DMS 273 (cell line): ENCODE data around the gene NDUFAF8.

ENCODE experiments used
- DNase-seq: peaks from one replicate; lab custom pipeline; 2025; ENCODE audit not compliant: unreplicated experiment; lab: John Stamatoyannopoulos, UW

NDUFAF8 gene

GRCh38 chr17:81200695-81201580 lies 38.2 kb upstream of the NDUFAF8 start:
- peak; percentile 88 for DNase-seq

- no peak for DNase-seq
These were observed 36.8 kb upstream of the NDUFAF8 start for GRCh38 chr17:81202318-81202717.

GRCh38 chr17:81203136-81203535 lies 36.0 kb upstream of the NDUFAF8 start:
- no peak for DNase-seq

- no peak for DNase-seq
These were observed 34.5 kb upstream of the NDUFAF8 start for GRCh38 chr17:81204578-81204977.

GRCh38 chr17:81206166-81206565 lies 33.0 kb upstream of the NDUFAF8 start:
- DNase-seq, result no peak

GRCh38 chr17:81206657-81207056 lies 32.5 kb upstream of the NDUFAF8 start:
- no peak for DNase-seq

GRCh38 chr17:81207610-81208581 lies 31.2 kb upstream of the NDUFAF8 start:
- DNase-seq, result peak; percentile 70

GRCh38 chr17:81208651-81209050 lies 30.5 kb upstream of the NDUFAF8 start:
- DNase-seq, result no peak

- DNase-seq, result no peak
These were observed 30.0 kb upstream of the NDUFAF8 start for GRCh38 chr17:81209141-81209540.

GRCh38 chr17:81210466-81210865 lies 28.7 kb upstream of the NDUFAF8 start:
- DNase-seq, result no peak

- DNase-seq, result no peak
These were observed 28.2 kb upstream of the NDUFAF8 start for GRCh38 chr17:81210868-81211267.

GRCh38 chr17:81212365-81212764 lies 26.8 kb upstream of the NDUFAF8 start:
- DNase-seq, result no peak

- DNase-seq, result no peak
These were observed 25.1 kb upstream of the NDUFAF8 start for GRCh38 chr17:81213978-81214377.

GRCh38 chr17:81217491-81217890 lies 21.6 kb upstream of the NDUFAF8 start:
- DNase-seq, result no peak

- no peak for DNase-seq
These were observed 20.7 kb upstream of the NDUFAF8 start for GRCh38 chr17:81218459-81218858.

- no peak for DNase-seq
These were observed 20.1 kb upstream of the NDUFAF8 start for GRCh38 chr17:81218991-81219390.

- DNase-seq, result no peak
These were observed 19.5 kb upstream of the NDUFAF8 start for GRCh38 chr17:81219476-81220180.

GRCh38 chr17:81221371-81221841 lies 17.7 kb upstream of the NDUFAF8 start:
- DNase-seq, result no peak

- peak; percentile 38 for DNase-seq
These were observed 17.1 kb upstream of the NDUFAF8 start for GRCh38 chr17:81221842-81222619.

- DNase-seq, result no peak
These were observed 16.6 kb upstream of the NDUFAF8 start for GRCh38 chr17:81222620-81222905.
